ENCODE measurements around the gene ELFN2.

DNA sequence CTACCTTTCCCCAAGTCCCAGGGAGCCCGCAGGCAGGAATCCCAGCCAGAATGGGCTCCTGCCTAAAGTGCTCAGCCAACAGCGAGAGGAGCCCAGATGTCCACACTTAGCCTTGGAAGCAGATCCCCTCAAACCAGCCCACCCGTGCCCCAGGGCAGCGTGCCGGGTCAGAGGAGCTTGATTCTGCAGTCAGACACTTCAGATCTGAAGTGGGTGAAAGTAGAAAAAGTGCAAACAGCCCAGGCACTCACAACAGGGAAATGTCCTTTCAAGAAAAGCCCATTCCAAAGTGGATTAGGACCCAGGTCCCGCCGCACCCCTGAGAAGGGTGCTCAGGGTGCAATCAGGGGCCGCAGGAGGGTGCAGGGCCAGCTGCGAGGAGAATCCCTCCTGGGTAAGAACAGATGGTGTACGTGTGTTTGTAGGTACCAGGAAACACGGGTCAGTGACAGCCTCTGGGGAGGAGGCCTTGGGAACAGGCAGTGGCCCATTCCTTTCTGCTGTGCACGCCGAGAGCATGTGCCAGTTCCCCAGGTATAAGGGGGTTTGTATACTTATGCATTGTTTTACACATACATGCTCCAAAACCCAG, 17.7 kb downstream of the ELFN2 start:
- TF ChIP-seq, protein P1, sequence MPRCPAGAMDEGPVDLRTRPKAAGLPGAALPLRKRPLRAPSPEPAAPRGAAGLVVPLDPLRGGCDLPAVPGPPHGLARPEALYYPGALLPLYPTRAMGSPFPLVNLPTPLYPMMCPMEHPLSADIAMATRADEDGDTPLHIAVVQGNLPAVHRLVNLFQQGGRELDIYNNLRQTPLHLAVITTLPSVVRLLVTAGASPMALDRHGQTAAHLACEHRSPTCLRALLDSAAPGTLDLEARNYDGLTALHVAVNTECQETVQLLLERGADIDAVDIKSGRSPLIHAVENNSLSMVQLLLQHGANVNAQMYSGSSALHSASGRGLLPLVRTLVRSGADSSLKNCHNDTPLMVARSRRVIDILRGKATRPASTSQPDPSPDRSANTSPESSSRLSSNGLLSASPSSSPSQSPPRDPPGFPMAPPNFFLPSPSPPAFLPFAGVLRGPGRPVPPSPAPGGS (IDR thresholded peaks at IDR 0.05) = no peak
- TF ChIP-seq, protein P2, sequence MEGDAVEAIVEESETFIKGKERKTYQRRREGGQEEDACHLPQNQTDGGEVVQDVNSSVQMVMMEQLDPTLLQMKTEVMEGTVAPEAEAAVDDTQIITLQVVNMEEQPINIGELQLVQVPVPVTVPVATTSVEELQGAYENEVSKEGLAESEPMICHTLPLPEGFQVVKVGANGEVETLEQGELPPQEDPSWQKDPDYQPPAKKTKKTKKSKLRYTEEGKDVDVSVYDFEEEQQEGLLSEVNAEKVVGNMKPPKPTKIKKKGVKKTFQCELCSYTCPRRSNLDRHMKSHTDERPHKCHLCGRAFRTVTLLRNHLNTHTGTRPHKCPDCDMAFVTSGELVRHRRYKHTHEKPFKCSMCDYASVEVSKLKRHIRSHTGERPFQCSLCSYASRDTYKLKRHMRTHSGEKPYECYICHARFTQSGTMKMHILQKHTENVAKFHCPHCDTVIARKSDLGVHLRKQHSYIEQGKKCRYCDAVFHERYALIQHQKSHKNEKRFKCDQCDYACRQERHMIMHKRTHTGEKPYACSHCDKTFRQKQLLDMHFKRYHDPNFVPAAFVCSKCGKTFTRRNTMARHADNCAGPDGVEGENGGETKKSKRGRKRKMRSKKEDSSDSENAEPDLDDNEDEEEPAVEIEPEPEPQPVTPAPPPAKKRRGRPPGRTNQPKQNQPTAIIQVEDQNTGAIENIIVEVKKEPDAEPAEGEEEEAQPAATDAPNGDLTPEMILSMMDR (IDR thresholded peaks at IDR 0.05) = no peak
- TF ChIP-seq POLR2A (IDR thresholded peaks at IDR 0.05; ENCODE audit: low read length) = no peak
- TF ChIP-seq KDM5A (IDR thresholded peaks at IDR 0.05) = no peak
- no peak for TF ChIP-seq RFX5 (IDR thresholded peaks at IDR 0.05)
- TF ChIP-seq RAD21 (conservative IDR thresholded peaks at IDR 0.05 in 1 of 2, IDR thresholded peaks at IDR 0.05 in 1 of 2) = no peak
- TF ChIP-seq HDAC2 (IDR thresholded peaks at IDR 0.05) = no peak

Measured in A549 (cell line).